T1000 (cell line): Measurements from ENCODE around the gene KY.
"Not testable (repeated sequence)": the region's sequence is repeated elsewhere in the genome, so short reads cannot be mapped to it uniquely, and the experiment has no call there.

Experiments
- DNase-seq: peaks from one replicate; lab custom pipeline; 2025; ENCODE audit warnings: mixed read lengths; lab: John Stamatoyannopoulos, UW

The KY gene

DNA sequence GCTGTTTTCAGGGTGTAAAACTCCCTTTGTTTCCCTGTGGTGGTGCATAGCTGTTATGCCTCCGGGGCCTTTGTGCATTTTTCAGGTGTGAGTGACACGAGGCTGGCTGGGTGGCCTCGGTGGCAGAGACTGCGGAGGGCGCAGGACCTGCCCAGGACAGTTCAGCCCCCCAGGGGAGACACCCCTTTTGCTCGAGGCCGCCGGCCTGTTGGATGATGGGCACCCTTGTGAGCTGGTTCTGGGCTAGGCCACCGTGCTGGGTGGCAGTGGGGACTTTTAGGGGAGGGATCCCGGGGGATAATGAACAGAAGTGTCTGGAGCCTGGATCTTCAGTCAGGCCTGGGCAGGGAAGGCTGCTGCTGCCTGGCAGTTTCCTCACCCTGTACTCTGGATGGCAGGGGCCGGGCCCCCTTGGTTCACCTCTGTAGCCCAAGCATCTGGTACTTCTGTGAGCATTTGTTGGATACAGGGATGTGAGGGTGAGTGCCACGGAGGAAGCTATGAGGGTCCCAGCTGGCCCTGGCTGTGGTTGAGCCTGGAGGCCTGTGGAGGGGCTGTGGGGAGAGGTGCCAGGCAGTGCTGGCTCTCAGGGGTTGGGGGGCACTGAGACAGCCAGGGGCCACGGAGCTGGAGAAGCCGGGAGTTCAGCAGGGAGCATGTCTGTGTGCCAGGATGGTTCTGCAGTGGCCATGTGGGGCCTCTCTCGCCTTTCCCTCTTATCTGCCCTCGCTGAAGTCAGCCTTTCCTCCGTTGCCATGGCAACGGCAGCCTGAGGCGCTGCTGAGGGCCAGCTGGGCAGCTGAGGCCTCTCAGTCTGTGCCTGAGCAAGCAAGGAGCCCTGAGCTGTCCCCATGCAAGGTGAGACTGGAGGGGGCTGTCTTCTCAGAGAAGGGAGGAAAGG, 49.0 kb downstream of the KY start:
- peak; percentile 39 for DNase-seq

DNA sequence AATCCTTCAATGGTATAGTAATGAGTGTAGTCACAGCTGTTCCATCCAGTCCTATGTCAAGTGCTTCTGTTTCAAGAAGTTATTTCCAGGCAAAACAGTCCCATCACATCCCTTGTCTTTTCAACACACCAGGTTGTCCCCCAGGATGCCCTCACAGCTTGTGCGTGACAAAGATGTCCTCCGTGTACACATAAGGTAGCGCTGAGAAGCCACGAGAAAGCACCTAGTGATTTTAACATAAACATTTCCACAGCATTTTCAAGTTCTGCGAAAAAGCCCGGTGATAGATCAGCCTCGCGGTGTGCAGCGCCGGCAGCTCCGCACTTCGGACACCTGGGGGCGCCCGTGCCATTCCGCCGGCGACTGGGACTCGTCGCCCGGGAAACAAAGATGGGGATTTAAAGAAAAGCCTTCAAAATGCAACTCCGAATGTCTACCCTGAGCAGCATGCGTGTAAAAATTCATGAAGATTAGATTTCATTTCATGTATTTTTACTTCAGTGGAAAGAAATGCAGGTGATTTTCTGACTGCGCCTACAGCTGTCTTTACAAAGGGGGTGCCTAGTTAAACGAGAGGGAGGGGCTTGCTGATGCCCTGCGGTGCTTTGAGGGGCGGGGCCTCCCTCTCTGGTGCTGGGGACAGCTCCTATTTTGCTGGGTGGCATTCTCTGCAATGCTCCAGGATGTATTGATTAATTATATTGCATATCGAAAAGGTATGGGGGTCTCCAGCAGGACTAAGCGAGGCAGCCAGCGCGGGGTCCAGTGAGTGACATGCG, 49.9 kb downstream of the KY start:
- DNase-seq: peak; percentile 51

DNA sequence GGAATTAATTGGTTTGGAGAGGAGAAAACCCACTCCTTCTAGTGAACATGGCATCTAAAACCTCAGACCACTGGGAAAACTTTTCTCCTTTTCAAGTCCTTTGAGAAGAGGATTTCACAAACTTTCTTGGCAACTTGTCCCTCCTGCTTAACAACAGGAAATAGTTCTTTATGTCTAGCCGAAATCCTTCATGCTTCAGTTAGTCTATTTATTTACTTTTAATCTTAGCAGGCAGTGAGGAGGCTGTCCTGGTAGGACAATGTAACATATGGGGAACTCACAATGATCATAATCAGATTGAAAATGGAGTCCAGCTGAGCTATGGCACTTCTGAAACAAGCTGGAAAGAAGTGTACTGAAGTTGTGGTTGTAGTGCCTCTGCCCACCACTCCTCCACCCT, 50.6 kb downstream of the KY start:
- DNase-seq: no peak

DNA sequence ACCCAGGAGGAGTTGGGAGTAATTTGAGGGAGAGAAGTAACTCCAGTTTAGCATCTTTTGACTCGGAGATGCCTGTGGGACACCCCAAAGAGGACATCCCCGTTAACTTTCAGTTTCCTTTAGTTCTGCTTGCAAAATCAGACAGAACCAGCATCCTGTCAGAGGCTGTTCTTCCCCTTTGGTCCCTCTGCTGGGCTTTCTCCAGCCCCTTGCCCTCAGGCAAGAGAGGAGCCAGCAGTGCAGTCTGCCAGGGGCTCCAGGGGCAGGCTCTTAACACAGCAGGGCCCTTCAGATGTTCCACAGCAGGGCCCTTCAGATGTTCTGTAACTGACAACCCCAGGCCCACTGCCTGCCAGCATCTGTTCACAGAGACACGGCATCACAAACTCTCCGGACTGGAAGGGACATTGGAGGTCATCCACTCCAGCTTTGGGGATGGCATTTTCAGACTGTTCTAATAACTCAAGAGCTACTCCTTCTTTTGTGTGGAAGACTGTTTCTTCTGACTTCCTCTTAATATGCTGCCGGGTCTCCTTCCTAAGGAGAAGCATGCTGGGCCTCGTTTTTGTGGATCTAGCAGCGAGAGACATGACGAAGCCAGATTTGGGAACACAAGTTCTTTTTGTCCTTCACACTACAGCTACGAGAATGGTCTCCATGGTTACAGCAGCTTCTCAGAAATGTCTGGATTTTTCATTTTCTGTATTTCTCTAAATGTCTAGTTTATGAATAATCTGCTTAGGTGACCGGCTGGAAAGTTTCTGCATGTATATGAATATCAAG, 51.9 kb downstream of the KY start:
- no peak for DNase-seq

DNA sequence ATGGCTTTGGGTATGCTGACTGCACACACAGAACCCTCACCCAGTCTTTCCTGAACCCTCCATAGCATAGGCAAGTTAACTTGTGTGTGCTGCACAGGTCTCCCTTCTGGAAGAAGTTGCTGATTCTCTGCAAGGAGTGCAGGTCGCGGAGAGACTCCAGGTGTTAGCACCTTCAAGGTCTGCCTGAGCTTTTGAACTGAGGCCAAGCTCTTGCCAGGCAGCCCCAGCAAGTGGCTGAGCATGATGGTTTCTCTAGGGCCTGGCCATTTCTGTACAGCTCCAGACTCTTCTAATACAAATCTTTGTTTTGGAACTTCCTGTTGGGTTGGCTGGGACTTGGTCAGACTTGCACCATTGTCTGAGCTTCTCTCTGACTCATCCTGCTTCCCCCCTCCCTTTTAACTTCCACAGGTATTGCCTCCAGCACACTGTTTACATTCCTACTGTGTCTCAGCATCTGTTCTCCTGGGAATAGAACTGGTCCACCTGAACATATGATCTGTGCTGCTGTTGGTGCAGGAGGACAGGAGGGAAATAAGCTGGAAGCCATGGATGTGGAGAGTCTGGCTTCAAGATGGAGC, 53.3 kb downstream of the KY start:
- no peak for DNase-seq

DNA sequence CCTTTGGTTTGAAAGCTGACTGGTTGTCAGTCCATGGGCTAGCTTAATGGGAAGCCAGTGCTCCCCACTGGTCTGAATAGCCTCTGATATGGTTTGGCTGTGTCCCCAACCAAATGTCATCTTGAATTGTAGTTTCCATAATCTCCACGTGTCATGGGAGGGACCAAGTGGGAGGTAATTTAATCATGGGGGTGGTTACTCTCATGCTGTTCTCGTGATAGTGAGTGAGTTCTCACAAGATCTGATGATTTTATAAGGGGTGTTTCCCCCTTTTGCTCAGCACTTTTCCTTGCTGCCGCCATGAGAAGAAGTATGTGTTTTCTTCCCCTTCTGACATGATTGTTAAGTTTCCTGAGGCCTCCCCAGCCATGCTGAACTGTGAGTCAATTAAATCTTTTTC, 55.8 kb downstream of the KY start:
- not testable (repeated sequence) for DNase-seq

DNA sequence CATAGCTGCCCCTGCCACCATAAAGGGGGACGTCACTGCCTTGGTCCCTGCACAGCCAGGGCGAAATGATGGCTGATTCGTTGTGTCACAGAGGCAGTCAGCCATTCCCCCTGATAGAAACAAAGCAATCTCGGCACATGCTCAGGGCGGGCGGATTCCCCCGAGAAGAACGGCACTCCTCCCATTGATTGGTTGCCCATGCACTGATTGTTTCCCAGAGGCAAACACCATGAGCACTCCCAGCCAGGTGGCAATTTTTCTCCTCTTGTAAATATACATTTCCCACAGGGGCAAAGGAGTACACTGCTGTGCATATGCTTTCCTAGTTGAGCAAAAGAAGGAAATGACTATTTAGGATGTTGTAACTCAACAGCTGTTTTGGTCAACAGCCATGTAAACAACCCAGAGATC, 56.5 kb downstream of the KY start:
- DNase-seq: no peak

DNA sequence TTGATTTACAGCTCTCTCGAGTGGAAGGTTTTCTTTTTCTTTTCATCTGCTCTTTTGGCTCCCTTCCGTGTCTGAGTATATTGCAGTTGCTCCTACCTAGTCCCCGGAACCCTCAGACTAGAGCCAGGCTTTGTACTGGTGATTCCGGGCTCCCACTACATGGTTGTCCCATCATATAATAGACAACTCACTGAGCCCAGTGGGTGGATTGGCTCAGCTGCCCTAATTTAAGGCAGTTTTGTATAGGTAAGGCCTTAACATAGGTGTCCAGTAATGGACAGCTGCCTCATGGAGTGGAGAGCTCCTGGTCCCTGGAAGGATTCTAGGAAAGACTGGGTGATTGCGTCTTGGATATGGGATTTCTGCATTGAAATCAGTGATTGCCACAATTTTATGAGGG, 58.0 kb downstream of the KY start:
- no peak for DNase-seq

DNA sequence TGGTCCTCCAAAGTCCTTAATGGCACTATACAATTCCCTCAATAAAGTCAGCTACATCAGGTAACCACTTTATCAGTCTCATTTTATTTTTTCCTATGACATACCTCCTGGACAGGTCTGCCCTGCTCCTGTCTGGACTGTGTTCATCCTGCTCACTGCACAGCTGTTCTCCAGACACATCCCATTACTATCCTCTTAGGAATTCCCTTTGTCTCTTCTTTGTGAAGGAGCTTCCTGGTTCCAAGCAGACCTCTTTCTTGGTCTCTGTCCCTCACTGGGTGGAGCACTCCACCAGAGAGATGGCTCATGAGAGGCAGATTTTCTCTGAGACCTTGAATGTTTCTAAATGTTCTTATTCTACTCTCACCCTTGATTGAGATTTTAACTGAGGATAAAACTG, 60.1 kb downstream of the KY start:
- DNase-seq: no peak

DNA sequence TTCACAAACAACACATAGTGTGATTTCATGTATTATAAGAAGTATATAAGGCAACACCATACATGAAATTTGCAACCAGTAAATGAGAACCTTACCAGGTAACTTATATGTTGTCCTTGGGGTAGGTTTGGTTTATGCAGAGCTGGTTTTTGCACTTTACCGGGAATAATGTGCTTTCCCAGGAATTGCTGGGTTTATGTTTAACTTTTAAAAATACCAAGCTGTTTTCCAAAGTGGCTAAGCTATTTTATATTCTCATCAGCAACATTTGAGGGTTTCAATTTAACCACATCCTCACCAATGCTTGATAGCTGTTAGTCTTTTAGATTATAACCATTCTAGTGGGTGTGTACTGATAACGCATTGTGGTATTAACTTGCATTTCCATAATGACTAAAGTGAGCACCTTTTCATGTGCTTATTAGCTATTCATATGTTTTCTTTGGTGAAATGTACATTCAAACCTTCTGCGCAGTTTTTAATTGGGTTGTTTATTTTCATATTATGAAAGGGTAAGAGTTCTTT, 71.6 kb downstream of the KY start:
- no peak for DNase-seq

DNA sequence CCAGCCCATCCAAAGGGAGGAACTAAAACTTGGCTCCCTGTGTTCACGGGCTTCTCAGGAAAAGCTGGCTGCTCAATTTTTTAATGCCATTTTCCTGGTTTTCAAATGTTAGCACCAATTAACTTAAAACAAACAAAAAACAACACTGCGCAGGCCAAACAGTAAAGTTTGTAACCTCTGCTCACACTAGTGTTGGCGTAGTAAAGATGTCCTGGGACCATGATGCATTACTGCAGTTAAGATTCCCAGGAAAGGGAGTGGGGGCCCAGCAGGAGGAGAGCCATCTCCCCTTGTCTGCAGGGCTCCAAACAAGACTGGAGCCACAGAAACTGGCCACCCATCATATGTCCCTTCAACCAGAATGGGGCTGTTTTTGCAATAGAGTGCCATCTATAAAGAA, 74.0 kb downstream of the KY start:
- DNase-seq: no peak

DNA sequence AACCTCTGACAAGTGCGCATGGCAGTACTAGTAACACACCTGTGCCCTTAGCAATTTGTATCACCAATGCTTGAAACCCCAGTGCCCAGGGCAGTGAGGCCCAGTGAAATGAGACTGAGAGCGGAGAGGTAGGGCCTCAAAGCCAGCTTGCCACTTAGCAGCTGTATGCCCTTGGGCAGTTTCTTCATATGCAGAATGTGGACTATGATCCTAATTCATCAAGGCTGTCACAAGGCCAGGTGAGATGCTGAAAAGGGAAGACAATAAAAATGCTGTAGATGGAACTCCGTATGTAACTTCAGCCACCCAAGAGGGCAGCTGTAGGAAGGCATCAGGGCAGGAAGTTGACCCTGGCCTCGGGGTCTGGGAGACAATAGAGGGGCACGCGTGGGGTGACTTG, 74.4 kb downstream of the KY start:
- DNase-seq: no peak

DNA sequence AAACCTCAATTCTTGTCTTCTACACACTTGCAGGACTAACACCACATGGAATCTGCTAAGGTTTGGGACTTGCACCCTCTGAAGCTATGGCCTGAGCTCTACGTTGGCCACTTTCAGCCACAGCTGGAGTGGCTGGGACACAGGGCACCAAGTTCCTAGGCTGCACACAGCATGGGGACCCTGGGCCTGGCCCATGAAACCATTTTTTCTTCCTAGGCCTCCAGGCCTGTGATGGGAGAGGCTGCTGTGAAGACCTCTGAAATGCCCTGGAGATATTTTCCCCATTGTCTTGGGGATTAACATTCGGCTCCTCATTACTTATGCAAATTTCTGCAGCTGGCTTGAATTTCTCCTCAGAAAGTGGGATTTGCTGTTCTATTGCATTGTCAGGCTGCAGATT, 80.9 kb downstream of the KY start:
- not testable (repeated sequence) for DNase-seq

DNA sequence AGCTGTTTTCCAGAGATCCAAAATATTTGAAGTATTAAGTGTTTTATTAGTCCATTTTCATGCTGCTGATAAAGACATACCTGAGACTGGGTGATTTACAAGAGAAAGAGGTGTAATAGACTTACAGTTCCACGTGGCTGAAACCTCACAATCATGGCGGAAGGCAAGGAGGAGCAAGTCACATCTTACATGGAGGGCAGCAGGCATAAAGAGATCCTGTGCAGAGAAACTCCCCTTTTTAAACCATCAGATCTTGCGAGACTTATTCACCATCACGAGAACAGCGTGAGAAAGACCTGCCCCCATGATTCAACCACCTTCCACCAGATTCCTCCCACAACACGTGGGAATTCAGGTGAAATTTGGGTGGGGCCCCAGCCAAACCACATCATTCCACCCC, 82.0 kb downstream of the KY start:
- no peak for DNase-seq

DNA sequence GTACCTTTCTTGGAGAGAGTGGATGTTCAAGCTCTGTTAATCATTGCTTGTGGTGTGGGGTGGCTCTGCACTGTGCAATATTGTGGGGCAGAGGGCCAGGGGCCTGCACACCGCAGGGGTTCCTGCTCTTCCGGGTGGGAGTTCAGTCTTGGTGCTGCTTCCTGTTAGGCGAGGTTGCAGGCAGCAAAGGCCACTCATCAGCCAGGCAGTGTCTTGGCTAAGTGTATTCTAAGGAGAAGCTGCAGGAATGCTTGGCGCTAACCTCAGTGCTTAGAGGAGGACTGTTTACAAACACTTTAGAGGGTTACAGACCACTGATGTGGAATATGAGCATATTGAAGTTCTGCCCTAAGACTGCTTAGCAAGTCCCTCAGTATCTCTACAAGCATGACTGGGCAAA, 83.2 kb downstream of the KY start:
- DNase-seq: no peak

DNA sequence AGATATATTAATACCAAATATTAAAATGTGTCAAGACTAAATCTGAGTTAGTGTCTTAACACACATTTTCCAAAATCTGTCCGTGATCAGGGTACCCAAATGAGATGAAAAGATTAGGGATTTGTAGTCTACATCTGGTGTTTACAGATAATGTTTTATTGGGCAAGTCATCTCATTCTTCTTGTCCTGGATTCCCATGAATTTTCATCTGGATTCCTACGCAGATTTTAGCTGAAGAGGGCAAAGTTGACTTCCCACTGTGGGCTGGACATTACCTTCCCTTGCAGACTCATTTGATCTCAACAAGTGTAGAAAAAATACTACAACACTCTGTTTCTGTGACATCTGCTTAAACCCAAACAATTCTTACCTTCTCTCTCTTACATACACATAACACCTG, 85.8 kb downstream of the KY start:
- DNase-seq: no peak

DNA sequence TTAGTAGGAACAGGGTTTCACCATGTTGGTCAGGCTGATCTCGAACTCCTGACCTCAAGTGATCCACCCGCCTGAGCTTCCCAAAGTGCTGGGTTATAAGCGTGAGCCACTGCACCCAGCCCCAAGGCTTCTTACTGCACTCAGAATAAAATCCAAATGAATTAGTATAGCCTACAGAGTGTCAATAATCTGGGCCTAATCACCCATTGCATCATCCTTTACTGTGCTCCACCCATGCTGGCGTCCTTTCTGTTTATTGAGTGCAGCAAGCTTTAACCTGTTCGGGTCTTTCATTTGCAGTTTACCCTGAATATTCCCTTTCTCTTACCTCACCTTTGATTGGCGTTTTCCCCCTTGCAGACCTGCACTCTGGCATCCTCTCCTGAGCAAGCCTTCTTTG, 87.2 kb downstream of the KY start:
- DNase-seq: no peak

DNA sequence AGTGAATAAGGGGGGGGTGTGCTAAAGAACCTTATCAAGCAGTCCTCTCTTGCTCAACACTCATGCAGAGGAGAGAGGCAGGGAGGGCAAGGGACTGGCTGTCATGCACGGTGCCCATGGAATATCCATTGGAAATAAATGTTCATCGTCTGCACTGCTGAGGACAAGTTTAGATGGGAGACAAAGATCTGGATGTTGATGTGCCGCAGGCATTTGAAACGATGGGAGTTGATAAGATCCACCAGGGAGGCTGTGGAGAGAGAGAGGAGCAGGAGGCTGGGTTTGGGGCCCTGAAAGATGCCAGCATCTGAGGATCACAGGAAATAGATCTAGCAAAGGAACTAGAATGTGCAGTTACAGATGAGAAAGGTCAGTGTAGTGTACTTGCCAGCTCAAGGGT, 88.8 kb downstream of the KY start:
- no peak for DNase-seq

DNA sequence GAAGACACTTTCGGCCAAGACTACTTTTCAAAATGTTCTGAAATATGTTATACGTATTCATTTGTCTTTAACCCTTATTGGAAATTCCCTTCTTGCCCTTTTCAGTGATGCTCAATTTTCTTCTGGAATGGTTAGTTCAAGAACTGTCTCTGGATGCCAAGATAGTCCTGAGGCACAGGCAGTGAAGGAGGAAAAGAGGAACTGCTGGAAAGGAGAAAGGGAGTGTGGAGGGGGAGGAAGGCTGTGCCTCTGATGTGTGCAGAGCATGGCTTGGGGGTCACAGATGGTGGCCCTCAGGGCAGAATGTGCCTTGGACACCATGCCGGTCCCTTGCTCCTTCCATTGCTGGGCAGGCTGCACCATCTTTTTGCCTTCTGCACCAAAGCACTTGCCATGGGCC, 91.2 kb downstream of the KY start:
- no peak for DNase-seq
